SU-DHL-6 (cell line): ENCODE data around the gene PLD1.

Experiments
- H2AFZ ChIP-seq: fragments of 200-600 bp; sonication (generic); 2 replicates; pipeline ENCODE4 v1.6.1; 2014; ENCODE audit warnings: low read depth, mild to moderate bottlenecking, moderate library complexity, mixed read lengths, antibody characterized with exemption, low read length; ENCODE audit not compliant: severe bottlenecking
- H3F3A ChIP-seq: fragments of 200-600 bp; shearing (Covaris generic); 2 replicates; pipeline ENCODE4 v1.6.0; 2016; ENCODE audit warnings: antibody characterized with exemption, mild to moderate bottlenecking; ENCODE audit not compliant: insufficient read depth
- H3K27ac ChIP-seq: fragments of 200-600 bp; sonication (generic); 2 replicates; pipeline ENCODE4 v1.5.1; 2016; ENCODE audit warnings: low read depth, mild to moderate bottlenecking, low read length, moderate library complexity, mixed read lengths
- H3K27me3 ChIP-seq: fragments of 200-600 bp; sonication (generic), shearing (Covaris generic); 2 replicates; pipeline ENCODE4 v1.6.0; 2014; ENCODE audit warnings: mild to moderate bottlenecking, low read length
- H3K36me3 ChIP-seq: fragments of 200-600 bp; sonication (generic); 2 replicates; pipeline ENCODE4 v1.6.1; 2014; ENCODE audit warnings: mild to moderate bottlenecking, low read length, mixed read lengths
- H3K4me2 ChIP-seq: fragments of 300-600, 200-600 bp; shearing (Covaris generic), sonication (generic); 2 replicates; pipeline ENCODE4 v1.6.0; 2014; ENCODE audit warnings: low read length, low read depth, mild to moderate bottlenecking; ENCODE audit not compliant: poor library complexity, severe bottlenecking
- H3K4me3 ChIP-seq: fragments of 200-600 bp; sonication (generic); 2 replicates; pipeline ENCODE4 v1.5.1; 2014; ENCODE audit warnings: antibody characterized with exemption, low read length, mild to moderate bottlenecking, mixed read lengths; ENCODE audit not compliant: insufficient read depth, poor library complexity, severe bottlenecking
- H3K79me2 ChIP-seq: fragments of 200-600 bp; sonication (generic); 2 replicates; pipeline ENCODE4 v1.6.1; 2014; ENCODE audit warnings: mild to moderate bottlenecking, low read length, moderate library complexity; ENCODE audit not compliant: insufficient read depth
- H3K9ac ChIP-seq: fragments of 200-600 bp; sonication (generic); 2 replicates; pipeline ENCODE4 v1.7.0; 2014; ENCODE audit warnings: mild to moderate bottlenecking, low read length
- H3K9me2 ChIP-seq: fragments of 200-600 bp; sonication (generic); replicated peaks from 2 replicates; pipeline ENCODE4 v1.6.1; 2014; ENCODE audit warnings: low read length; ENCODE audit not compliant: insufficient read depth
- H3K9me3 ChIP-seq: fragments of 200-600 bp; sonication (generic); 2 replicates; pipeline ENCODE4 v1.6.1; 2014; ENCODE audit warnings: low read length, mixed read lengths; ENCODE audit not compliant: insufficient read depth
- H4K20me1 ChIP-seq: fragments of 200-600 bp; sonication (generic); 2 replicates; pipeline ENCODE4 v1.6.1; 2014; ENCODE audit warnings: low read depth, mild to moderate bottlenecking, antibody characterized with exemption, low read length, moderate library complexity, mixed read lengths
- CTCF ChIP-seq: fragments of 200-600 bp; sonication (generic); IDR thresholded peaks from one replicate; pipeline ENCODE4 v1.5.1; 2017; ENCODE audit warnings: antibody characterized with exemption, mild to moderate bottlenecking, low read length, moderate library complexity; ENCODE audit not compliant: insufficient read depth, poor library complexity, severe bottlenecking
- EZH2phosphoT487 ChIP-seq: fragments of 200-600 bp; sonication (generic), shearing (Covaris generic); conservative IDR thresholded peaks from 2 replicates; pipeline ENCODE4 v1.6.1; 2018; ENCODE audit warnings: mild to moderate bottlenecking, antibody characterized with exemption, low read length, moderate library complexity, mixed read lengths

The PLD1 gene

GRCh38 chr3:171811913-171812335 lies 1.6 kb upstream of the PLD1 start:
- Histone ChIP-seq H3K36me3 (no peaks in the 10 kb centered on the region), H3K9ac (no peak overlapping the region), H3K79me2 (no peaks in the 10 kb centered on the region), H3K4me3 (no peak overlapping the region), H3K9me2 (no peaks in the 10 kb centered on the region), H3K27ac (no peak overlapping the region), H2AFZ (no peak overlapping the region), H3K9me3 (no peaks in the 10 kb centered on the region), H3K27me3 (no peaks in the 10 kb centered on the region), H3F3A (no peaks in the 10 kb centered on the region), H4K20me1 (no peaks in the 10 kb centered on the region), H3K4me2 (no peak overlapping the region)
- TF ChIP-seq EZH2phosphoT487 (no peak), CTCF (no peak)

GRCh38 chr3:171811295-171811912 lies 1.1 kb upstream of the PLD1 start:
- Histone ChIP-seq H4K20me1 (no peaks in the 10 kb centered on the region), H3K9me3 (no peaks in the 10 kb centered on the region), H3K4me2 (no peak overlapping the region), H3K9ac (no peak overlapping the region), H3K79me2 (no peaks in the 10 kb centered on the region), H3K4me3 (no peak overlapping the region), H3K36me3 (no peaks in the 10 kb centered on the region), H3K27ac (no peak overlapping the region), H2AFZ (no peak overlapping the region), H3K27me3 (no peaks in the 10 kb centered on the region), H3K9me2 (no peaks in the 10 kb centered on the region), H3F3A (no peaks in the 10 kb centered on the region)
- TF ChIP-seq EZH2phosphoT487, result no peak
- TF ChIP-seq CTCF, result no peak

GRCh38 chr3:171810629-171811294 lies 479 bp upstream of the PLD1 start:
- Histone ChIP-seq H3K4me2 (no peak overlapping the region), H3K27me3 (no peaks in the 10 kb centered on the region), H3K9me2 (no peaks in the 10 kb centered on the region), H3K9ac (no peak overlapping the region), H3K9me3 (no peaks in the 10 kb centered on the region), H2AFZ (no peak overlapping the region), H3F3A (no peaks in the 10 kb centered on the region), H4K20me1 (no peaks in the 10 kb centered on the region), H3K27ac (no peak overlapping the region), H3K4me3 (no peak overlapping the region), H3K79me2 (no peaks in the 10 kb centered on the region), H3K36me3 (no peaks in the 10 kb centered on the region)
- TF ChIP-seq CTCF (no peak), EZH2phosphoT487 (no peak)
